ENCODE measurements around the gene PRRC2B.
A peak's percentile ranks its signal among the peaks of the same experiment; 100 is the strongest.

Gene PRRC2B

GRCh38 chr9:131520503-131520902 lies 126.6 kb downstream of the PRRC2B start:
- no peak for DNase-seq

- DNase-seq, result no peak
Observed at GRCh38 chr9:131521203-131521602, 127.3 kb downstream of the PRRC2B start.

- no peak for DNase-seq
Observed at GRCh38 chr9:131521822-131522221, 127.9 kb downstream of the PRRC2B start.

GRCh38 chr9:131522257-131523085 lies 128.6 kb downstream of the PRRC2B start:
- no peak for DNase-seq

GRCh38 chr9:131523086-131523388 lies 129.2 kb downstream of the PRRC2B start:
- no peak for DNase-seq

DNA sequence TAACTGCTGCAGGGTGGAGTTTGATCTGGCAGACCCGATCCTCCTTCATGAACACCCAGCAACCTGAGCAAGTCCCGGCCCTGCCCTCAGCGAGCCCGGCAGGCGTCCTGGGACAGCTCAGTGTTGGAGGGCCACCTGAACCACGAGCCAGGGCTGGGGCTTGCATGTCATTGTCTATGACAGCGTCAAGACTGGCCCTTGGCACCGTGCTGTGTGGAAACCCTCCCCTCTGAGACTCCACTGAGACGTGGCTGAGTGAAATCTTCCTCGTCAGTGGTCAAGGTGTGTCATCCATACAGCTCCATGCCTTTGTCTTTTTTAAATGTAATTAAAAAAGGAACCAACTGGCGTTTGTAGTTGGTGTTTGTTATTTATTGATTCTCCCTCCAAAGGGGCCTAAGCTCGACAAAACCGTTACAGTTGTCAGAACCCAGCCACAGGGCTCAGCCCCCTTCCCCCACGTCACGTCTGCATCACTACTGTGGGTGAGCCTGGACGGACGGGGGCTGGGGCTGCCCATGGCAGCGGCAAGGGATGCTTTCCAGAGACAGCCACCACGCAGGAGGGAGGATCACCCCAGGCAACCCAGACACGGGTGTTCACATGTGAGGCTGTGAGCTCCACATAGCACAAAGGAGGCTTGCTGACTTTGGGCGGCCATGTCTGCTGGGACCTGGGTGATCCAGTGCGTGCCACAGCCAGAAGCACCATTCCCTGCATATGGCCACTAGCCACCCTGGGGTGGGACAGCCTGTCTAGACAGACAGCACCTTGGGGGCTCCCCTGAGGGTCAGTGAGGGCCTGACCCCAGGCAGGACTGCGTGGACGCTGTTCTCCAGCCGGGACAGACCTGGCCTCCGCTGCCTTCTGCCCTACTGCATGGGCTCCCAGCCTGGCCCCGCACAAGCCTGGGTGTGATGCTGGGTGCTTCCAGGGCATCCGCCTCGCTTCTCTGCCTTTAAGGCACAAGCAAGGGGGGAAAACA lies 129.9 kb downstream of the PRRC2B start:
- DNase-seq, result no peak

DNA sequence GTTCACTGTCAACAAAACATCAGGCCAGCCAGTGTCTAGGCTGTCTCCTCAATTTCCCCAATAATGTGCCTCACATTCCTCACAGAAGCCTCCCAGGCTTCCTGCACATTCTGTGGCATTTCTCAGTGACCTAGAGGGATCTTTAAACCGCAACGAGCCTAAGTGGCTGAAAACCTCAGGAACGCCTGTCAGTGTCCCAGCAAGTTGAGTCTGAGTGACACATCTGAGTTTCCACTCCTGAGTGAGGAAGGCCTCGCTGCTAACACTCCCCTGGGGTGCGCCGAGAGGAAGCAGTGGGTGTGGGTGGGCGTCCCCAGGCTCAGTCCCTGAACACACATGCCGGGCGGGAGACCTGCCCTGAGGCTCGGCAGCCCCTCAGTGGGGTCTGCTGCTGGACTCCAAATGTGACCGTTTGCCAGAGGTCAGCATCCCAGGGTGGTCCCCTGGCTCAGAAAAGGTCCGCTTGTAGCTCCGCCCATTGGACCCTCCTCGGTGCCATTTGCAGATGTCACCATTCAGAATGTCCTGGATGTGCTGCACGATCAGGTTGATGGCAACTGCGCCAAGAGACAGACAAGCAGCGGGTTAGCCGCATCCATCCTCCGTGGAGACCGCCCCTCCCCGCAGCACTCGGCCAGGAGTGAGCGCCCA lies 130.9 kb downstream of the PRRC2B start:
- no peak for DNase-seq

GRCh38 chr9:131525643-131526565 lies 132.0 kb downstream of the PRRC2B start:
- DNase-seq, result no peak

DNA sequence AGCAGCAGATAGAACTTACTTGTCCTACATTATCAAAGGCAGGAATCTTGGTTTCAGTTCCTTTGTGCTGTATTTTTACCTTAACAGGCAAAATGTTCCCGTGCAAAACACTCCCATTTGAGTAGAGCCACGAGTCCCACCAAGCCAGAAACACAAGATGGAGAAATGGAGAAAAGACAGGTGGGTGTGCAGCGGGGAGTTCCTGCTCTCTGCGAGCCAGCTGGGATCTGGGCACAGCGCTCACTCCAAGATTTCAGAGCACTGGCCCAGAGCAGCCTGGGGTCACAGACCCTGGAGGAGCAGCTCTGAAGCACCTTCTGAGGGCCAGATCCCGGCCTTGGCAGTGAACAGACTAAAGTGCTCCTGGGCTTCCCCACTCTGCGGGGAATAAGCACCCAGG lies 134.3 kb downstream of the PRRC2B start:
- DNase-seq, result no peak

DNA sequence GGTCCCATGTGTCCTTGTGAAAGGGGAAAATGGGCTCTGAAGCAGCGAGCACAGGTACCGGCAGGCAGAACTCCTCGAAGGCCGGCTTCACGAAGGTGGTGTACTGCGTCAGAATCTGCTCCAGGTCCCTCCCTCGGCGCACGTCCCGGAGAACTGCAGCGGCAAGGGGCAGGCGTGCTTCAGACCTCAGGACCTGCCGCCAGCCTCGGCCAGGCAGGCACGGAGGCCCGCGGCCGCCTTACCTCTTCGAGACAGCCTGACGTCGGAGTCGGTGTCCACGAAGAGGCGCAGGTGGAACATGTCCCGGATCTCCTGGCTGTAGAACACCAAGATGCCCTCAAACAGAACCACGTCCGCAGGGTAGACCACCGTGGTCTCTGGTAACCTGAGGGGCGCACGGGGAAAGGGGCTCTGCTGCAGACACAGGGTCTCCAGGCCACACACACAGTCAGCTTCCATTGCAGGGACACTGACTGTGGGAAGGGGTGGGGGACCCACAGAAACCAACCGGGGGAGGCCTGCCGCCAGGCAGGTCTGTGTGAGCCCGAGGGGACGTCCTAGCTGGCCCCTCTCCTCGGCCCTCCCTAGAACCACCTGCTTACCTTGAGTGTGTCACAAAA lies 135.1 kb downstream of the PRRC2B start:
- no peak for DNase-seq

DNA sequence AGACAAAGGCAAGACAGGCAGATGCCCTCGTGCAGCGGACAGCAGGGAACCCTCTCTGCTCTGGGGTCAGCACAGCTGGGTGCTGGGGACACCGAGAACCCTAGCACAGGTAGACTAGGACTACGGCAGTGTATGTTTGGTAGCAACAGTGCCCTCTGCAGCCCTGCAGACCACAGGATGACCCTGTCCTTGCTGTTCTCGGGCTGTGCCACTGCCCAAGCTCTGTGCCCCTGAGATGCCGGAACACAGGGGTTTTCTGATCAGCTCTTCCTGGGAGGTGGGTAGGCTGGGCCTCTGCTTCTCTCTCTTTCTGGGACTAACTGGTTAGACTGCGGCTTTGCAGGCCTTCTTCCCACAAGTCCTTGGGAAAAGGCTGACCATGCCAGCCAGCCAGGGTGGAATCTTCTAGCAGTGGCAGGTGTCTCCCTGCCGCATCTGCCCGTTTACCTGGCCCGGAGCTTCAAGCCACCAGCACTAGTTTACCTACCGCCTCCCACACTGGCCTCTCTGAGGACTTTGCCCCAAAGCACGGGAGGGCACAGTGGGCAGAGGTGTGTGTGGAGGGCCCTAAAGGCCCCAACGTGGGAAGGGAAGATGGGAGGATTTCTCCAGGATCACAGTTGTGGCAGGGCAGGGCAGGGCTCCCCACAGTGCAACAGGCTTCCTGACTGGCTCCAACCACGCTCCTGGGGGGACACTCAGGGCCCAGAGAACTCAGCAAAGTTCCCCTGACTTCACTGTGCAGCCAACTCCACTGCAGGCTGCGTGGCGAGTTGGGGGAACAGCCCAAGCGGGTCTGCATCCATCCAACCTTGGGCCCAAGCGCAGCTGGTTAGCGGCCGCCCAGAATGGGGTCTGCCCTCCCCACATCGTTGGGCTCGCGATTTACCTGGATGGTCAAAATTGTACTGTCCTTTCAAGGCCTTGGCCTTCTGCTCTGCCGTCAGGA lies 136.0 kb downstream of the PRRC2B start:
- DNase-seq, result no peak

GRCh38 chr9:131530546-131530919 lies 136.6 kb downstream of the PRRC2B start:
- DNase-seq, result no peak

- peak; percentile 55 to 89 (median 66) for DNase-seq
Observed at GRCh38 chr9:131530920-131531832, 137.3 kb downstream of the PRRC2B start, which contains the start of gene UCK1. Gene UCK1, minus strand, starts transcription at chr9:131531263. Its CDS starts 89 bp downstream, at chr9:131531174.

DNA sequence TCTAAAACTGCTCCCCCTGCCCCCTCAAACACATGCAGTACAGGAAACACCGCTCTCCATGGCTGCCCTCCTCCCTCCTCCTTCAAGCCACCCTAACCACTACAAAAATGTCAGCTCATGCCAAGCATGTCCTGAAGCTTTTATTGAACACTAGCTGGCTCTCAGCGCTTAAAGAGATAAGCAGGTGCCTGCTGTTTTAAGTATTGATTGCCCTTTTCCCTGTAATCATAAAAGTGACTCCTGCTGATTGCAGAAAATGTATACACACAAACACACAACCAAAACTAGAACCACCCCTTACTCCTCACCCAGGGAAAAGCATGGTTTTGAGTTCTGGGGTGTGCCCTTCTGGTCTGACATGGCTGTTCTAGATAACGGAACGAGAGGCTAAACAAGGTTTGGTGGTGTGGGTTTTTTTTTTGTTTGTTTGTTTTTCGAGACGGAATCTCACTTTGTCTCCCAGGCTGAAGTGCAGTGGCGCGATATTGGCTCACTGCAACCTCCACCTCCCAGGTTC lies 140.9 kb downstream of the PRRC2B start:
- peak in 1 of 5 experiments; percentile 50 for DNase-seq

DNA sequence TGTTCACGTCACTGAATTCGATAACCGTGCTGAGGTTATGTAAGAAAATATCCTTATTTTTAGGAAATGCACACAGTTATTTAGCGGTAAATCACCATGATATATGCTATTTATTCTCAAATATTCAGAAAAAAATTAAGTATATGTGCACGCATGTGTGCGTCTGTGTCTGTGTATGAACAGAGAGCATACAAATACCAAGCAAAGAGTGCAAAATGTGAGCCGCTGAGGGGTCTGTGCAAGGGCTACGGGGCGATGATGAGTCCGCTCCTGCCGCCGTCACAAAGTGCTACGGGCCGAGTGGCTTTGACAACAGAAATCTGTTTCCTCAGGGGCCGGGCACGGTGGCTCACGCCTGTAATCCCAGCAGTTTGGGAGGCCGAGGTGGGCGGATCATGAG lies 144.1 kb downstream of the PRRC2B start:
- no peak for DNase-seq

DNA sequence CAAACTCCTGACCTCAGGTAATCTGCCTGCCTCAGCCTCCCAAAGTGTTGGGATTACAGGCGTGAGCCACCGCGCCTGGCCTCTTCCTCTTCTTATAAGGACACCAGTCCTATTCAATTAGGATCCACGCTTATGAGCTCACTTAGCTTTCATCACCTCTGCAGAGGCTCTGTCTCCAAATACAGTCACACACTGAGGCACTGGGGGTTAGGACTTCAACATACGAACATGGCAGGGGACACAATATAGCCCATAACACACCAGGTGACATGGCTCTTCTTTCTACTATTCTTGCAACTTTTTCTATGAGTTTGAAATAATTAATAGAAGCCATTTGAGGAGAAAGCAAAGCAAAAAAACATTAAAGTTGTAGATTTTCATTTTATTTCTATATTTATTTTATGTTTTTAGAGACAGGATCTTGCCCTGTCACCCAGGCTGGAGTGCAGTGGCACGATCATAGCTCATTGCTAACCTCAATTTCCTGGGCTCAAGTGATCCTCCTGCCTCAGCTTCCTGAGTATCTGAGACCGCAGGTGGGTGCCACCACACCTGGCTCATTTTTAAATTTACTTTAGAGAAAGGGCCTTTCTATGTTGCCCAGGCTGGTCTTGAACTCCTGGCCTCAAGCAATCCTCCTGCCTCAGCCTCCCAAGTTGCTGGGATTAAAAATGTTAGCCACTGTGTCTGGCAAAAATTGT lies 145.5 kb downstream of the PRRC2B start:
- peak in 2 of 5 experiments; percentile 43 to 81 for DNase-seq

- no peak for DNase-seq
Observed at GRCh38 chr9:131543141-131543540, 149.3 kb downstream of the PRRC2B start.
